ENCODE data around the gene ZNF567. TPM values are rescaled to one million over a fixed set of nuclear protein-coding genes. Genes with fewer than 3 reads are reported as not detected.

ZNF567 gene
- total RNA-seq (1 to 10 TPM; 6.1 to 7.4 TPM), total RNA-seq (16.8 to 35.3 reads per million in 2 donors)

DNA sequence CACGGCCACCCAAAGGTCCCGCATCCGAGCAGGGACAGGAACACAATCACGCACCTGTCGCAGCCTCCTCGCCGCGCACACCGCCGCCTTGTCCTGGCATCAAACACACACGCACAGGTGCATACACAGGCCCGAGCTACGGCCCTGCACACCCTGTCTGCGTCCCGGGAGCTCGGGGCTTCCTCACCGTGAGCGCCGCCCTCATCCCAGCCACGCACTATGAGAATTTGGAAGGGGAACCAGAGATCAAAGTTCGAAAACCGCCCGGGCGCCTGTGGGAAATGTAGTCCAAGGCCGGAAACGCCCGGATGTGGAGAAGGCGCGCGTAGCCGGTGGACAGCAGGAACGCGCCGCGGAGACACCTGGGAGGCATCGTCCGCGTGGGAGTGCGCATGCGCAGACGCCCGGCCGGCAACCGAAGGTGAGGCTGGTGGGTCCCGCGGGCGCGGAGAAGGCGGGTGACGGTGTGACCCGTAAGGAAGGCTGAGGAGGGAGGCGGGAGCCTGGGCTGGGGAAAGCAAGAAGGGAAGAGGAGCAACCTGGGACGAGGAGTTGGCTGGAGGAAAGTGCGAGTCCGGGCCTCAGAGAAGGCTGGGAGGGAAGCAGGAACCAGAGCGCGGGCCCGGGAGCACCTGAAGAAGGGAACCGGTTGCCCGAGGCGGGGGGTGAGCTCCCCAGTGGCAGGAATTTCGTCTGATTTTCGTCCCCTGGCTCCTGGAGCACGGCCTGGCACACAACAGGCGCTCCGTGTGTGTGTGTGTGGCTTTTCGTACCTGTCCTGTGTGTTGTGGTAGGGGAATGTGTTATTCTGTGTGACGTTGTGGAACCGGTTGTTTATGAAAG lies at the start of gene ZNF567:
TSS of gene ZNF567 (plus strand) at position 399 of the 843 bp plus-strand sequence. CDS start 7,256 bp downstream, outside the sequence.
- Mint-ChIP-seq H3K4me3 (peak within 1 kb of the TSS; percentile 98), H3K27ac (peak within 1 kb of the TSS; percentile 93), H3K27me3 (no peaks in the 10 kb centered on the region), H3K36me3 (ENCODE audit: low read depth) (peaks cover 11% of the 10 kb centered on the region), H3K4me1 (peaks cover 27% of the 10 kb centered on the region)
- peak; percentile 93 to 94 (median 94) for DNase-seq
- peaks cover 6% of the 10 kb centered on the region for H3K9me3 ChIP-seq (ENCODE audit: control insufficient read depth, low read length, poor library complexity, severe bottlenecking)
- peak; percentile 96 for ATAC-seq

DNA sequence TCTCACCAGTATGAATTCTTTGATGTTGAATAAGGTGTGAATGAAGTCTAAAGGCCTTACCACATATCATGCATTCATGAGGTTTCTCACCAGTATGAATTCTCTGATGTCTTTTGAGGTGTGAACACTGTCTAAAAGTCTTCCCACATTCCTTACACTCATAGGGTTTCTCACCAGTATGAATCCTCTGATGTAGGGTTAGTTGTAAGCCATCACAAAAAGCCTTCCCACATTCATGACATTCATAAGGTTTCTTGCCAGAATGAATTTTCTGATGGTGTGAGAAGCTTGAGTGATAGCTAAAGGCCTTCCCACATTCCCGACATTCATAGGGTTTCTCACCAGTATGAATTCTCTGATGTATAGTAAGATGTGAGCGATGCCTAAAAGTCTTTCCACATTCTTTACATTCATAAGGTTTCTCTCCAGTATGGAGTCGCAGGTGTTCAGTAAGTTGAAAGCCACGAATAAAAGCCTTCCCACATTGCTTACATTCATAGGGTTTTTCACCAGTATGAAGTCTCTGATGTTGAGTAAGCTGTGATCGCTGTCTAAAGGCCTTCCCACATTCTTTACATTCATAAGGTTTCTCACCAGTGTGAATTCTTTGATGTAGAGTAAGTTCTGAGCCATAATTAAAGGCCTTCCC lies 48.4 kb upstream of the ZNF567 start:
- Mint-ChIP-seq H3K27me3 (no peaks in the 10 kb centered on the region), H3K4me1 (no peaks in the 10 kb centered on the region), H3K4me3 (no peak overlapping the region), H3K36me3 (ENCODE audit: low read depth) (peaks cover 3% of the 10 kb centered on the region), H3K27ac (no peak overlapping the region)
- peaks cover 49% of the 10 kb centered on the region for H3K9me3 ChIP-seq (ENCODE audit: control insufficient read depth, low read length, poor library complexity, severe bottlenecking)
- DNase-seq: no peak
- ATAC-seq: no peak

DNA sequence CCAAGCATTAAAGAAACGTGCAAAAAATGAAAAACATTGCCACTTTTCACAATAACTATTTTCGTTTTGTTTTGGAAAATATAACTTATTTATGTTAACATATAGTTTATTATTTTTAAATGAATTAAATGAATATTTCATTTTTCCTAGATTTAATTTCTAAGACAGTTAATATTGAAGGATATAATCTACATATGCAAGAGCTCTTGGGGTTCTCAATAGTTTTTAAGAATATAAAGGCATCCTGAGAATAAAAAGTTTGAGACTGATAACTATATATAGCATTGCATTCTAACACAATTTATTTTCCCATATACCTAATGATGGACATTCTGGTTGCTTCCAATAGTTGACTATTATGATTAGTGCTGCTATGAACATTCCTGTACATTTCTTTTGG lies 40.7 kb upstream of the ZNF567 start:
- H3K9me3 ChIP-seq (ENCODE audit: control insufficient read depth, low read length, poor library complexity, severe bottlenecking): peaks cover 48% of the 10 kb centered on the region
- H3K27ac Mint-ChIP-seq: no peak overlapping the region
- DNase-seq (no peak), ATAC-seq (no peak)
- no peaks in the 10 kb centered on the region for H3K4me1 Mint-ChIP-seq
- no peak overlapping the region for H3K4me3 Mint-ChIP-seq
- H3K36me3 Mint-ChIP-seq (ENCODE audit: low read depth): peaks cover 12% of the 10 kb centered on the region
- no peaks in the 10 kb centered on the region for H3K27me3 Mint-ChIP-seq

DNA sequence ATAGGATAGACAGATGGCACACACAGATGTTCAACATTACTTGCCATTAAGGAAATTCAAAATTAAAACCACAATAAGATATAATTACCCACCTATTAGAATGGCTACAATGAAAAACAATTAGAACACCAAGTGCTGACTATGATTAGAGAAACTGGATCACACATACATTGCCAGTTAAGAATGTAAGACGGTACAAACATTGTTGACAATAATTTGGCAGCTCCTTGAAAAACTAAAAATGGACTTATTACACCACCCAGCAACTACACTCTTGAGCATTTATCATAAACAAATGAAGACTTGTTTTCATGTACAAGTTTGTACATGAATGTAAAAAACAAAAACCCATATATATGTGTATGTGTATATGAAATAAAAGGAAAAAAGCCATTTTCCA lies 34.5 kb upstream of the ZNF567 start:
- no peak for DNase-seq
- Mint-ChIP-seq H3K36me3 (ENCODE audit: low read depth) (peaks cover 24% of the 10 kb centered on the region), H3K4me1 (no peaks in the 10 kb centered on the region), H3K27ac (no peak overlapping the region), H3K4me3 (no peak overlapping the region), H3K27me3 (no peaks in the 10 kb centered on the region)
- ATAC-seq: no peak
- peaks cover 31% of the 10 kb centered on the region for H3K9me3 ChIP-seq (ENCODE audit: control insufficient read depth, low read length, poor library complexity, severe bottlenecking)

DNA sequence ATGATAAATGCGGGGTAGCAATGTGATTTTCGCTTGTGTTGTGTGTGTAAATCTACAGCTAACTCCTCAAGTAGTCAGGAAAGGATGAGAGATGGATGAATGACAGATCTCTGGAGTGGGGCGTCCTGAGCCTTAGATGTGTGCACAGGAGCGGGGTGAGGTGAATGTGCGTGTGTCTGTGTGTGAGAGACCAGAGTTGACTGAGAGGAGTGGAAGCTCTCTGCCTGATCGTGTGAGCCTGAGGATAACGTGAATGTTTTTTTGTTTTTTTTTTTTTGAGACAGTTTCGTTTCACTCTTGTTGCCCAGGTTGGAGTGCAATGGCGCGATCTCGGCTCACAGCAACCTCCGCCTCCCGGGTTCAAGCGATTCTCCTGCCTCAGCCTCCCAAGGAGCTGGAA lies 21.6 kb upstream of the ZNF567 start:
- peak overlapping the region; percentile 98 for H3K27ac Mint-ChIP-seq
- peaks cover 13% of the 10 kb centered on the region for H3K36me3 Mint-ChIP-seq (ENCODE audit: low read depth)

DNA sequence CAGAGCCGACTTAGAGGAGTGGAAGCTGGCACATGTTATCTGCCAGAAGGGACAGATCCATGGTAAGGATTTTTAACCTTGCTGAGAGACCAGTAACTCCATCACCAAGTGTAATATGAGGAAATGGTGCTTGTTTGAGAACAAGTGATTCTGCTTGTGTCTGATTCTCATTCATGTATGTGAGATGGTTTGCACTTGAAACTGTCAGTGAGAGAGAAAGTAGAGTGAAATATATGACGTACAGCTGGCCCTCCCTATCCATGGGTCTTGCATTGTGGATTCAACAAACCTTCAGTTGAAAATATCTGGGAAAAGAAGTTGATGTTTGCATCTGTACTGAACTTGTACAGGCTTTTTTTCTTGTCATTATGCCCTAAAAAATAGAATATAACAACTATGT lies 18.8 kb upstream of the ZNF567 start:
- Mint-ChIP-seq H3K36me3 (ENCODE audit: low read depth) (peaks cover 11% of the 10 kb centered on the region), H3K4me3 (peak overlapping the region; percentile 1), H3K27ac (no peak overlapping the region), H3K4me1 (peaks cover 11% of the 10 kb centered on the region), H3K27me3 (no peaks in the 10 kb centered on the region)
- H3K9me3 ChIP-seq (ENCODE audit: control insufficient read depth, low read length, poor library complexity, severe bottlenecking): peaks cover 7% of the 10 kb centered on the region
- ATAC-seq (no peak), DNase-seq (no peak)

More for the DNA sequence above, 21.6 kb upstream of the ZNF567 start:
- DNase-seq (no peak), ATAC-seq (no peak)
- Mint-ChIP-seq H3K4me3 (peak overlapping the region; percentile 96), H3K4me1 (peaks cover 11% of the 10 kb centered on the region), H3K27me3 (no peaks in the 10 kb centered on the region)
- peaks cover 7% of the 10 kb centered on the region for H3K9me3 ChIP-seq (ENCODE audit: control insufficient read depth, low read length, poor library complexity, severe bottlenecking)

DNA sequence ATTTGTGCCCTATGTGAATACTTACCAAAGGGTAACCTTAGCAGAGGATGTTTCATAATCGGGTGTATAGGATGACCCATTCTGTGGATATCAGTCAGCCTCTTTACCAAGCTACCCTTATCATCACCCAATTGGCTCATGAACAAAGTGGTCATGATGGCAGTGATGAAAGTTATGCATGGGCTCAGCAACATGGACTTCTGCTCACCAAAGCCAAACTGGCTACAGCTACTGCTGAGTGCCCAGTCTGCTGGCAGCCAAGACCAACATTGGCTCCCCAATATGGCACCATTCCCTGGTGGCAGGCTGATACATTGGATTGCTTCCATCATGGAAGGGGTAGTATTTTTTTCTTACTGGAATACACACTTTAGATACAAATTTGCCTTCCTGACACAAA lies 15.0 kb upstream of the ZNF567 start:
- Mint-ChIP-seq H3K27me3 (no peaks in the 10 kb centered on the region), H3K4me3 (no peak overlapping the region), H3K27ac (no peak overlapping the region), H3K4me1 (no peaks in the 10 kb centered on the region), H3K36me3 (ENCODE audit: low read depth) (no peaks in the 10 kb centered on the region)
- ATAC-seq (no peak), DNase-seq (no peak)
- peaks cover 7% of the 10 kb centered on the region for H3K9me3 ChIP-seq (ENCODE audit: control insufficient read depth, low read length, poor library complexity, severe bottlenecking)

DNA sequence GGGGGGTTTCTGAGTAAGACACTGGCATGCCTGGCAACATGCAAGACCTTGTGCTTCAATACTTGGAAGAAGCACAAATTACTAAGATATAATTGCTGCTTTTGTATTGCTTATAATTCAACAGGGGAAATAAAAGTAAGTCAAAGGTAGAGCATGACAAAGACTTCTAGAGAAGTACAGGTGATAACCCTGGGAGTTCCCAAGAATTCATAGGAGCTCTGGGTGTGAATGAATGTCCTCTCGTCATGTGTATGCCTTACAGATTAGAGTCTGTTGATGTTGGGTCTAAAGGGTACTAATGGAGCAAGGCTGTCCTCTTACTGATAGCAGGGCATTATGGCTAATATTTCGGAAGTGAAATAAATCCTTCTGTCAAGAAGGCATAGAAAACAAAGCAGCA lies 13.2 kb upstream of the ZNF567 start:
- no peak overlapping the region for H3K4me3 Mint-ChIP-seq
- H3K27me3 Mint-ChIP-seq: no peaks in the 10 kb centered on the region
- H3K36me3 Mint-ChIP-seq (ENCODE audit: low read depth): peaks cover 3% of the 10 kb centered on the region
- DNase-seq (no peak), ATAC-seq (no peak)
- H3K9me3 ChIP-seq (ENCODE audit: control insufficient read depth, low read length, poor library complexity, severe bottlenecking): peaks cover 9% of the 10 kb centered on the region
- no peaks in the 10 kb centered on the region for H3K4me1 Mint-ChIP-seq
- H3K27ac Mint-ChIP-seq: no peak overlapping the region

DNA sequence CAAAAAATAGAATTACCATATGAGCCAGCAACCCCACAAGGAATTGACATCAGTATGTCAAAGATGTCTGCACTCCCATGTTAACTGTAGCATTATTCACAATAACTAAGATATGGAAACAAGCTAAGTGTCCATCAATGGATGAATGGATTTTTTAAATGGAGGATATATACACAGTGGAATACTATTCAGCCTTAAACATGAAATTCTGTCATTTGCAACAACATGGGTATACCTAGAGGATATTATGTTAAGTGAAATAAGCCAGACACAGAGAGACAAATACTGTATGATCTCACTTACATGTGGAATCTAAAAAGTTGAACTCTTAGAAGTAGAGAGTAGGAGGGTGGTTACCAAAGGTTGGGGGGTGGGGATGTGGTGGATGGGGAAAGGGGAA lies 8.0 kb upstream of the ZNF567 start:
- H3K27me3 Mint-ChIP-seq: no peaks in the 10 kb centered on the region
- H3K4me3 Mint-ChIP-seq: no peak overlapping the region
- no peak overlapping the region for H3K27ac Mint-ChIP-seq
- DNase-seq (no peak), ATAC-seq (no peak)
- H3K4me1 Mint-ChIP-seq: no peaks in the 10 kb centered on the region
- peaks cover 3% of the 10 kb centered on the region for H3K9me3 ChIP-seq (ENCODE audit: control insufficient read depth, low read length, poor library complexity, severe bottlenecking)
- H3K36me3 Mint-ChIP-seq (ENCODE audit: low read depth): peaks cover 3% of the 10 kb centered on the region

DNA sequence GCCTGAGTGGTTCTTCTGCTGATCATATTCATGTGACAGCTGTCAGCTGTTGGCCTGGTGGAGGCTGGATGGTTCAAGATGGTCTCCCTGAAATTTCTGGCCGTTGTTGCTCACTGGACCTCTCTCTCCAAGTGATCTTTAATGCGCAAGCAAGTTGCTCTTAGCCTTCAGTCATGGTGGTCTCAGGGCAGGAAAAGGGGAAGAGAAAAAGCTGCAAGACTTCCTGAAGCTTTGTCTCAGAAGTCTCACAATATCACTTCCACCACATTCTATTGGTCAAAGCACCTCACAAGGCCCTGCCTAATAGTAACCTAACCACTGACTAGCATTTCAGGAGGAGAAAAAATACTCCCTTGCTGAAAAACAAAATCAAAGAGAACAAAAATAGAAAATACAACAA lies 1.6 kb upstream of the ZNF567 start:
- Mint-ChIP-seq H3K4me3 (peak overlapping the region; percentile 98), H3K27ac (peak overlapping the region; percentile 93), H3K36me3 (ENCODE audit: low read depth) (peaks cover 10% of the 10 kb centered on the region), H3K4me1 (peaks cover 27% of the 10 kb centered on the region), H3K27me3 (no peaks in the 10 kb centered on the region)
- no peak for ATAC-seq
- no peak for DNase-seq
- peaks cover 3% of the 10 kb centered on the region for H3K9me3 ChIP-seq (ENCODE audit: control insufficient read depth, low read length, poor library complexity, severe bottlenecking)

DNA sequence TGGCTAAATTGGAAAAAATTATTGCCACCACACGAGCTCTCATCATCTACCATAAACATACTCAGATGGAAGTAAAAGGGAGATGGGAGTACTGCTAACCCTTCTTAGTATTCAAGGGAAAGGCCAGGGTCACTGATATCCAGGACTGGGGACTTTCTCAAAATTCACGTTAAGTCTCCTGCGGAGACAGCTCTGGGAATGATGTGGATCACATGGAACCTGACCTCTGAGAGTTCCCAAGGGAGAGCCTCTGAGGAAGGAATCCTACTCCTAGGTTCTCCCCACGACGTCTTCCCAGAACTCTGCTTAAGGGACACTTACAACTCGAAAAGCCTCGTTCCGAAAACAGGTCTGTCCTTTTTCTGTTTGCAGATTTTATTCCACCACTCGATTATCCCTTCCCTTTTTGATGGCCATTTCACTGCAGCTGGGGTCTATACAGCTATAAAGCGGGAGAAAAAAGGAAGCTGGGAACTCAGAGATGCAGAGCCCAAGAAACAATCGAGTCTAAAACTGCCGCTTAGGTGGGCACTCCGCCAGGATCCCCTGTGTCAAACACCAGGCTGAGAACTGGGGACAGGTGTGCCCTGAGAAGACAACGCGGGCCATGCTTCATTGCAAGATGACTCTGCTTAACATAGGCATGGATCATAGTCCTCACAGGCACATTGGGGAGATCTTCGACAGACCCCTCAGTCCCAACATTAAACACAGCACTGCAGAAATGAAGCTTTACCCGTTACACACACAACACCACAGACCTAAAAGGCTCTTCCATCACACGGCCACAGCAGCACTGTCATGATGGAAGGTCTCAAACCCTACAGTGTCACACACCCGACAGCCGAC lies 823 bp upstream of the ZNF567 start:
- DNase-seq: no peak
- Mint-ChIP-seq H3K4me1 (peaks cover 27% of the 10 kb centered on the region), H3K4me3 (peak overlapping the region; percentile 98), H3K27me3 (no peaks in the 10 kb centered on the region), H3K36me3 (ENCODE audit: low read depth) (peaks cover 11% of the 10 kb centered on the region), H3K27ac (peak overlapping the region; percentile 93)
- peaks cover 6% of the 10 kb centered on the region for H3K9me3 ChIP-seq (ENCODE audit: control insufficient read depth, low read length, poor library complexity, severe bottlenecking)
- ATAC-seq: no peak

DNA sequence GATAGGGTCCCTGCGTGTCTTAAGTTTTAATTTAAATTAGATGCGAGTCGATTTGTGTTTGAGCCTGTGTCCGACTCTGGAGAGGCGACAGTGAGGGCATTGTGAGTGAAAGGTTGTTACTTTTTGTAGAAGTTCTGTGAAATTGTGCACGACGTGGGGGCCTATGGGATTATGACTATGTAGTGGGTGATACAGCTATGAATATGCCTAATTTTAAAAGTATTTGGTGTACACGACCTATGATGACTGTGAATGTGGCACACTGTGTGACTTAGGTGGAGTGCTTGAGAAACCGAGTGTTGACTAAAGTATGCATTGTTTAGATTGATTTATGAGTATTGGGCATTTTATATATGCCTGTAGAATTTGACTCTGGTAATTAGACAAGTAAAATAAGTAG lies 646 bp downstream of the ZNF567 start:
- ATAC-seq (no peak), DNase-seq (no peak)
- H3K9me3 ChIP-seq (ENCODE audit: control insufficient read depth, low read length, poor library complexity, severe bottlenecking): peaks cover 6% of the 10 kb centered on the region
- peaks cover 11% of the 10 kb centered on the region for H3K36me3 Mint-ChIP-seq (ENCODE audit: low read depth)
- peak overlapping the region; percentile 98 for H3K4me3 Mint-ChIP-seq
- H3K27me3 Mint-ChIP-seq: no peaks in the 10 kb centered on the region
- peaks cover 27% of the 10 kb centered on the region for H3K4me1 Mint-ChIP-seq
- H3K27ac Mint-ChIP-seq: peak overlapping the region; percentile 93

DNA sequence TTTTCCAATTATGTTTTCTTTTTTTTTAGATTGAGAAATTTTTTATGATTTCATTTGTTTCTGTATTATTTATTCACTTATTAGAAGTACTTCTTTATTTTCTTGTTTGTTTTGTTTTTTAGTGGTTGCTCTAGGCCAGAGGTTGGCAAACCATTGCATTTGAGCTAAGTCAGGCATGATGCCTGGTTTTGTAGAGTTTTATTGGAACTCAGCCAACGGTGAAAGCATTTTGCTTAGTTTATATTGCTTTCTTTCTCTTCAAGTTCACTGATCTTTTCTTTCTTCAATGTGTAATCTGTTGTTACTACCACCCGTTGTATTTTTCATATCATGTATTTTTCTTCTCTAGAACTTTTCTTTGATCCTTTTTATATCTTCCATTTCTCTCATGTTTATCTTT lies 19.7 kb downstream of the ZNF567 start:
- no peak for DNase-seq
- Mint-ChIP-seq H3K36me3 (ENCODE audit: low read depth) (peaks cover 9% of the 10 kb centered on the region), H3K27me3 (no peaks in the 10 kb centered on the region), H3K4me3 (no peak overlapping the region), H3K4me1 (no peaks in the 10 kb centered on the region), H3K27ac (no peak overlapping the region)
- H3K9me3 ChIP-seq (ENCODE audit: control insufficient read depth, low read length, poor library complexity, severe bottlenecking): peaks cover 30% of the 10 kb centered on the region
- no peak for ATAC-seq
